Bronchial epithelial cell (primary cell): Measurements from ENCODE around the gene FUT1. TPM values are rescaled to one million over a fixed set of nuclear protein-coding genes. Genes with fewer than 3 reads are reported as not detected.

Experiments
- DNase-seq: peaks from one replicate; pipeline ENCODE4 v3.0.0-alpha.2; 2010; ENCODE audit warnings: low read depth
- FAIRE-seq: peaks from 2 replicates; lab custom pipeline; 2011; peaks lifted over from hg19 to GRCh38; lab: Jason Lieb, UNC
- H3K27me3 ChIP-seq: 2 replicates; pipeline ENCODE4 v1.5.1; 2011; ENCODE audit warnings: low read length; ENCODE audit not compliant: control insufficient read depth, insufficient read depth
- H3K36me3 ChIP-seq: 2 replicates; pipeline ENCODE4 v1.5.1; 2011; ENCODE audit warnings: low read length; ENCODE audit not compliant: control insufficient read depth, insufficient read depth
- H3K4me3 ChIP-seq: 2 replicates; pipeline ENCODE4 v1.5.1; 2011; ENCODE audit warnings: mild to moderate bottlenecking, low read depth, low read length, control low read depth
- total RNA-seq: library from RNA; depleted of rRNA; stranded (reverse); fragments of >200 nt; gene quantifications from 2 replicates; pipeline ENCODE4 v1.2.1, GENCODE V29; 2014
- TF ChIP-seq, protein P1 (sequence below): IDR thresholded peaks from 2 replicates; pipeline ENCODE4 v1.5.1; 2011; ENCODE audit warnings: mild to moderate bottlenecking, moderate library complexity, low read length, control low read depth, inconsistent platforms; ENCODE audit not compliant: insufficient read depth, severe bottlenecking

Gene FUT1
- total RNA-seq, 1 donor from 2014 or later, result 12.1 TPM

DNA sequence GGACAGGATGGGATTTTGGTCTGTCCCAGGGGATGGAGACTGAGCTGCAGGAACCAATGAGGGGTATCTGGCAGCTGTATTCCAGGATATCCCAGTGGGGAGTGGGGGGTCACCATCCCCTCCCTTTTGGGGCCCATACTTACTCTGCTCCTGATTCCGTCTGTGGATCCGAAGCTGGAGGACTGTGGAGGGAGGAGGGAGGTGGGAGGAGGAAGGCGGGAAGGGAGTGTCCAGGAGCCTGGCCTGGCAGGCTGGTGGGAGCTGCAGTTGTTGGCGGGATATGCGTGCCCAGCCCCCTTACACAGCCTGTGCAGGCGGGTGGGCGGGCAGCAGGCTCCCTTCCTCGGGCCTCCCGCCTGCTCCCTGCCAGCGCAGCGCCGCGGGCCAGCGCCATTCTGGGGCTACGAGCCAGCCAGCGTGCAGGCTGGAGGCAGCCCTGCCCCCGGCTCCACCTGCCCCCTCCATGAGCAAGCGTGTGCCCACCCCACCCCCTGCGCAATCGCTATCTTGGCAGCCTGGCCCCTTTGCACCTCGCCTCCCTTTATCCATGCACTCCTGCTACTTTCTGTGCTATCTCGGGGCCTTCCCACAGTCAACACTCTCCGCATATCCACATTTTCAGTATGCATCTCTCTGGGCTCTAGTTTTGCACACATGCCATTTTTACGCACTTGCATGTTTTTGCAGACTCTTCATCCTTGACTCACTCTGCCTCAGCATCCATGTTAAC is 35.7 kb downstream of the FUT1 start:
- no peak for FAIRE-seq
- TF ChIP-seq, protein P1, sequence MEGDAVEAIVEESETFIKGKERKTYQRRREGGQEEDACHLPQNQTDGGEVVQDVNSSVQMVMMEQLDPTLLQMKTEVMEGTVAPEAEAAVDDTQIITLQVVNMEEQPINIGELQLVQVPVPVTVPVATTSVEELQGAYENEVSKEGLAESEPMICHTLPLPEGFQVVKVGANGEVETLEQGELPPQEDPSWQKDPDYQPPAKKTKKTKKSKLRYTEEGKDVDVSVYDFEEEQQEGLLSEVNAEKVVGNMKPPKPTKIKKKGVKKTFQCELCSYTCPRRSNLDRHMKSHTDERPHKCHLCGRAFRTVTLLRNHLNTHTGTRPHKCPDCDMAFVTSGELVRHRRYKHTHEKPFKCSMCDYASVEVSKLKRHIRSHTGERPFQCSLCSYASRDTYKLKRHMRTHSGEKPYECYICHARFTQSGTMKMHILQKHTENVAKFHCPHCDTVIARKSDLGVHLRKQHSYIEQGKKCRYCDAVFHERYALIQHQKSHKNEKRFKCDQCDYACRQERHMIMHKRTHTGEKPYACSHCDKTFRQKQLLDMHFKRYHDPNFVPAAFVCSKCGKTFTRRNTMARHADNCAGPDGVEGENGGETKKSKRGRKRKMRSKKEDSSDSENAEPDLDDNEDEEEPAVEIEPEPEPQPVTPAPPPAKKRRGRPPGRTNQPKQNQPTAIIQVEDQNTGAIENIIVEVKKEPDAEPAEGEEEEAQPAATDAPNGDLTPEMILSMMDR, result no peak
- DNase-seq, result no peak
- Histone ChIP-seq H3K27me3 (no peaks in the 10 kb centered on the region), H3K4me3 (no peak overlapping the region), H3K36me3 (no peaks in the 10 kb centered on the region)

DNA sequence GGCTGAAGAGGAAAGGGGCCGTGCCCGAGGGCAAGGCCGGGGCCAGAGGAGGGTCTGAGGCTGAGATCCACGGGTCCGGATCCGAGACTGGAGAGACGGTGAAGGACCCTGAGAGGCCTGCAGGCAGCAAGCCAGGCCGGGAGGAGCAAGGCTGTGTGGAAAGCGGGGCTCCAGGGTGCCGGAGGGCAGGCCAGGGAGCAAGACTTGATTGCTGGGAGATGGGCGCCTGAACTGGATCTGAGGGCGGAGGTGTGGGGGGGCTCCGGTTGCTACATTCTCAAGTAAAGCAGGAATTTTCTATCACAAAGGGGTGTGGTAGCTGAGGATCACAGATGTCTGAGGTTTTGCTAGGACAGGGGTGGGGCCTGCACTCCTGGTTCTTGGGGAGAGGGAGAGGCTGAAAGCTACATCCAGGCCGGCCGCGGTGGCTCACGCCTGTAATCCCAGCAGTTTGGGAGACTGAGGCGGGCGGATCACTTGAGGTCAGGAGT is 36.7 kb downstream of the FUT1 start:
- FAIRE-seq, result no peak

DNA sequence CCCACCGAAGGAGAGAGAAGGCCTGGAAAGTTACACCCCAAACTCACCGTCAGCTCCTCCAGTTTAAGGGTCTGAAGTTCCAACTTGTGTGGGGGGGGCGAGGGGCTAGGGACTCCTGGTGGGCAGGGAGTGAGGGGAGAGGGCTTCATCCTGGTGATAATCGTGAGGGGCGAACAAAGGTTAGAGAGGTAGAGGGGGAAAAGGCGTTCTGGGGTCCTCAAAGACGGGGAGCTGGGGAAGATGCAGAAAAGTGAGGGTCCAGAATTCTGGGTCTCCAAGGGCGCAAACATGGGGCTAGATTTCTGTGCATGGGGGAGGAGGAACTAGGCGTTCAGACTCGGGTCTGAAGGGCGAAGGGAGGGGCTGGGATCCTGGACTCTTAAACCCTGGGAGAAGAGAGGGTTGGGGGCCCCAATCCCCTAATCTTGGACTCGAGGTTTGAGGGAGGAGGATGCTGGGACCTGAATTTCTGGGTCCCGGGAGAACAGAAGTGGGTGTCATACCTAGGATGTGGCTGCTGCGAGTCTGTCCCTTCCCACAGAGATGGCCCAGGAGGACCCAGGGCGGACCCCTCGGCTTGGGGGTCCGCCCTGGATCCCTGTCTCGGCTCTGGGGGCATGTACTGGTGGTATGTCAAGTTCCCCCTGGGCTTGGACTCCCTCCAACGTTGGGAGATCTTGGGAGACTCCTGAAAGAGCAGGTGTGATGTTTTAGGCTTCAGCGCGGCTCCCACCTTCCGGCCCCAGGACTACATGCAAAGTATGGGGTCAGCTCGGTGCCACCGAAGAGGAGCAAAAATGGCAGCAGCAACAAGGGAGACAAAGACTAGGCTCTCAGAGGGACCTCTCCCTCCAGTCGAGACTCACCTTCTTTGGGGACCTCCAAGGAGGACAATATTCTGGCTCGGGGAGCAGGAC is 37.4 kb downstream of the FUT1 start:
- peak overlapping the region; percentile 56 for H3K4me3 ChIP-seq
- H3K27me3 ChIP-seq, result no peaks in the 10 kb centered on the region
- TF ChIP-seq, protein P1, result no peak
- H3K36me3 ChIP-seq, result no peaks in the 10 kb centered on the region
- DNase-seq (no peak), FAIRE-seq (no peak)

More for the DNA sequence above, 36.7 kb downstream of the FUT1 start:
- H3K4me3 ChIP-seq, result no peak overlapping the region
- TF ChIP-seq, protein P1, result no peak
- no peaks in the 10 kb centered on the region for H3K27me3 ChIP-seq
- H3K36me3 ChIP-seq, result no peaks in the 10 kb centered on the region
- no peak for DNase-seq

DNA sequence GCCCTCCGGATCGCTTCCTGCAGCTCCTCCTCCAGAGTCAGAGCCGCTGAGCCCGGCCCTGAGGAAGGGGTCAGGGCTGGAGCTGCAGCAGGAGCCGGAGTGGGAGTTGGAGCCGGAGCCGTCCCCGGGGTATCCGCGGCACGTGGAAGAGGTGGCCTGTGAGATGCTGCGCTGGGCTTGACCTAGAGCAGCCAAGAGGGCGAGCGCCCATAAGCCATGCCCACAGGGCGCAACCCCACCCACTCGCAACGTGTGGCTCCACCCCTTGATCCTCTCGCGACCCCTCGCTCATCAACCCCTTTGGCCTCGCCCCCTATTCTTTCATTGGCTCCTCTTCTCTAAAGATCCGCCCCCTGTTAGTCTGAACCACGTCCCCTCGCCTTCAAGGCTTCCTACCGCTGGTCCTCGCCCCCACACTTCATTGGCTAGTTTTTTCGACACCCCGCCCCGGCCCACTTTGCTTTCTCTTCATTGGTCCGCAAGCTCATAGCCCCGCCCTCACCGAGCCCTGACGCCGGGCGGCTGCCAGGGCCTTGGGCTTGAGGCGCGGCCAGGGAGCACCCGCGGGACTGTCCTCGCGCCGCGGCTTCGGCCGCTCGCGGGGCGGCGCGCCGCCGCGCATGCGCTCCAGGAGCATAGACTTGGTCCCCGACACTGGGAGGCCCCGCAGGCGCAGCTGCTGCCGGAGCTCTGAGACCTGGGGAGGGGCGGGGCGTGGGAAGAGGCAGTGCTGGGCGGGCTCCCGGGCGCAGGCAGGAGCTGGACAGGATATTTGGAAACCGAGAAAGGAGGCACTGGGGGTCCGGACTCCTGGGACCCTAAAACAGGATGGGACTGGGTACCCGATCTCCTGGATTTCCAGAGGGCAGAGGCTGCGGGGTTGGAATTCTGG is 38.3 kb downstream of the FUT1 start:
- DNase-seq, result peak; percentile 97
- no peaks in the 10 kb centered on the region for H3K27me3 ChIP-seq
- FAIRE-seq, result no peak

More for the DNA sequence above, 38.3 kb downstream of the FUT1 start:
- no peaks in the 10 kb centered on the region for H3K36me3 ChIP-seq
- H3K4me3 ChIP-seq, result peak overlapping the region; percentile 56
- TF ChIP-seq, protein P1, result no peak
